Activated CD4-positive, alpha-beta T cell treated with anti-CD3 and anti-CD28 coated beads for 36 hours (primary cell): ENCODE data around the gene FBXO8. TPM values are rescaled to one million over a fixed set of nuclear protein-coding genes. Genes with fewer than 3 reads are reported as not detected.

Experiments used
- ATAC-seq: fragments of 200-7000 bp; cut with Tn5 transposase; one replicate; pipeline ENCODE4 v1.10.0; 2021; ENCODE audit warnings: mild to moderate bottlenecking, moderate library complexity
- CTCF ChIA-PET: fragments of 350-600 bp; sonication (Branson Sonifier 250); formaldehyde crosslinking; loops from one replicate; lab custom pipeline; 2021; ENCODE audit warnings: antibody characterized with exemption; lab: Charles Lee
- POLR2A ChIA-PET: fragments of 350-600 bp; sonication (Branson Sonifier 250); formaldehyde crosslinking; loops from one replicate; lab custom pipeline; 2021; ENCODE audit warnings: antibody characterized with exemption, inconsistent platforms; lab: Charles Lee
- DNase-seq: peaks from one replicate; pipeline ENCODE4 v3.0.0-alpha.2; 2020
- H3K27ac Mint-ChIP-seq: one replicate; pipeline ENCODE4 v1.8.0; 2021; ENCODE audit warnings: mixed read lengths
- H3K27me3 Mint-ChIP-seq: one replicate; pipeline ENCODE4 v1.8.0; 2021; ENCODE audit warnings: mixed read lengths
- H3K36me3 Mint-ChIP-seq: one replicate; pipeline ENCODE4 v1.8.0; 2021; ENCODE audit warnings: low read depth, mixed read lengths
- H3K4me1 Mint-ChIP-seq: one replicate; pipeline ENCODE4 v1.8.0; 2021; ENCODE audit warnings: mixed read lengths
- H3K4me3 Mint-ChIP-seq: one replicate; pipeline ENCODE4 v1.8.0; 2021; ENCODE audit warnings: mild to moderate bottlenecking, moderate library complexity, mixed read lengths
- H3K9me3 Mint-ChIP-seq: one replicate; pipeline ENCODE4 v1.8.0; 2021; ENCODE audit warnings: low read depth, mixed read lengths
- intact Hi-C, 2 experiments: fragments of 100-400 bp; cut with DNase I in 1 of 2; cut with micrococcal nuclease in 1 of 2; formaldehyde crosslinking; loops; one replicate each; pipeline versions ENCODE4 v1.14.2 to v1.15.1; 2022 to 2024; cut with DNase I, micrococcal nuclease
- total RNA-seq, 2 experiments: library from RNA; stranded (reverse); gene quantifications; one replicate each; pipeline ENCODE4 v1.2.3, GENCODE V29; 2021

FBXO8 gene
- total RNA-seq, 2 experiments from 2014 or later, result 17.7 to 18.9 TPM

- ATAC-seq (no peak), DNase-seq (no peak)
- H3K9me3 Mint-ChIP-seq, result no peaks in the 10 kb centered on the region
- CTCF ChIA-PET, result interaction anchor here (0.6 to 1.0 kb wide), 2 partner anchors 15 to 74 kb away, joined by 3 read pairs; no protein-coding TSS in a partner anchor
- POLR2A ChIA-PET, result no interaction called here
- no peak overlapping the region for H3K27ac Mint-ChIP-seq
- H3K27me3 Mint-ChIP-seq, result peaks cover 72% of the 10 kb centered on the region
- H3K36me3 Mint-ChIP-seq, result no peaks in the 10 kb centered on the region
- H3K4me3 Mint-ChIP-seq, result no peak overlapping the region
- intact Hi-C loops, result loop anchor here in 1 of 2 experiments (10.0 kb wide), 1 partner anchor 308 kb away; the partner anchor contains the start of gene HPGD
- H3K4me1 Mint-ChIP-seq, result peaks cover 42% of the 10 kb centered on the region
Observed at GRCh38 chr4:174216799-174217272, 66.6 kb downstream of the FBXO8 start.

- POLR2A ChIA-PET, result no interaction called here
- no peak overlapping the region for H3K4me3 Mint-ChIP-seq
Observed at GRCh38 chr4:174215961-174216680, 67.3 kb downstream of the FBXO8 start.

GRCh38 chr4:174215057-174215456, 68.4 kb downstream of the FBXO8 start:
- H3K27me3 Mint-ChIP-seq, result peaks cover 80% of the 10 kb centered on the region
- H3K9me3 Mint-ChIP-seq, result no peaks in the 10 kb centered on the region
- no peaks in the 10 kb centered on the region for H3K36me3 Mint-ChIP-seq
- DNase-seq, result no peak
- ChIA-PET CTCF (interaction anchor here (0.7 kb wide), 1 partner anchor 69 kb away, joined by 3 read pairs; no protein-coding TSS in a partner anchor), POLR2A (no interaction called here)
- peaks cover 48% of the 10 kb centered on the region for H3K4me1 Mint-ChIP-seq
- intact Hi-C loops, result loop anchor here in 1 of 2 experiments (2.0 to 10.0 kb wide), 2 partner anchors 310 to 692 kb away; partner anchors contain the start of gene HPGD
- H3K4me3 Mint-ChIP-seq, result no peak overlapping the region
- no peak overlapping the region for H3K27ac Mint-ChIP-seq
- ATAC-seq, result no peak

More at GRCh38 chr4:174215961-174216680, 67.3 kb downstream of the FBXO8 start:
- Mint-ChIP-seq H3K27ac (no peak overlapping the region), H3K9me3 (no peaks in the 10 kb centered on the region), H3K27me3 (peaks cover 74% of the 10 kb centered on the region), H3K4me1 (peaks cover 48% of the 10 kb centered on the region), H3K36me3 (no peaks in the 10 kb centered on the region)
- intact Hi-C loops, result loop anchor here in 1 of 2 experiments (2.0 to 10.0 kb wide), 2 partner anchors 309 to 693 kb away; partner anchors contain the start of gene HPGD
- DNase-seq (no peak), ATAC-seq (no peak)
- CTCF ChIA-PET, result no interaction called here

- DNase-seq (peak; percentile 56), ATAC-seq (peak; percentile 71)
- H3K9me3 Mint-ChIP-seq, result no peaks in the 10 kb centered on the region
- H3K4me1 Mint-ChIP-seq, result peaks cover 48% of the 10 kb centered on the region
- no peak overlapping the region for H3K27ac Mint-ChIP-seq
- intact Hi-C loops, result loop anchor here (2.0 to 10.0 kb wide), 3 partner anchors 311 to 692 kb away; partner anchors contain the start of gene HPGD (in 1 of the 2)
- peaks cover 83% of the 10 kb centered on the region for H3K27me3 Mint-ChIP-seq
- H3K36me3 Mint-ChIP-seq, result no peaks in the 10 kb centered on the region
- ChIA-PET CTCF (interaction anchor here (0.6 to 1.0 kb wide), 3 partner anchors 19 to 187 kb away, joined by 3 read pairs; no protein-coding TSS in a partner anchor), POLR2A (no interaction called here)
- H3K4me3 Mint-ChIP-seq, result peak overlapping the region; percentile 55
Observed at GRCh38 chr4:174214101-174214878, 69.2 kb downstream of the FBXO8 start.

- intact Hi-C loops, result loop anchor here (2.0 to 10.0 kb wide), 3 partner anchors 311 to 691 kb away; partner anchors contain the start of gene HPGD (in 1 of the 2)
- no peak for ATAC-seq
- H3K27me3 Mint-ChIP-seq, result peaks cover 81% of the 10 kb centered on the region
- H3K9me3 Mint-ChIP-seq, result no peaks in the 10 kb centered on the region
- H3K36me3 Mint-ChIP-seq, result no peaks in the 10 kb centered on the region
- DNase-seq, result no peak
- no peak overlapping the region for H3K27ac Mint-ChIP-seq
- peak overlapping the region; percentile 55 for H3K4me3 Mint-ChIP-seq
- ChIA-PET CTCF (interaction anchor here (0.6 to 1.0 kb wide), 2 partner anchors 20 to 187 kb away, joined by 3 read pairs; no protein-coding TSS in a partner anchor), POLR2A (no interaction called here)
- H3K4me1 Mint-ChIP-seq, result peaks cover 48% of the 10 kb centered on the region
Observed at GRCh38 chr4:174213731-174214100, 69.8 kb downstream of the FBXO8 start.

GRCh38 chr4:174212061-174212460, 71.4 kb downstream of the FBXO8 start:
- H3K27me3 Mint-ChIP-seq, result peaks cover 71% of the 10 kb centered on the region
- DNase-seq (no peak), ATAC-seq (no peak)
- no peaks in the 10 kb centered on the region for H3K9me3 Mint-ChIP-seq
- ChIA-PET CTCF (interaction anchor here (1.1 kb wide), 1 partner anchor 8 kb away, joined by 4 read pairs; no protein-coding TSS in a partner anchor), POLR2A (no interaction called here)
- intact Hi-C loops, result loop anchor here (5.0 to 10.0 kb wide), 2 partner anchors 313 to 690 kb away; partner anchors contain the start of gene HPGD (in 1 of the 2)
- H3K4me3 Mint-ChIP-seq, result peak overlapping the region; percentile 5
- H3K4me1 Mint-ChIP-seq, result peaks cover 37% of the 10 kb centered on the region
- no peak overlapping the region for H3K27ac Mint-ChIP-seq
- no peaks in the 10 kb centered on the region for H3K36me3 Mint-ChIP-seq

GRCh38 chr4:174211622-174212044, 71.8 kb downstream of the FBXO8 start:
- ChIA-PET POLR2A (no interaction called here), CTCF (interaction anchor here (1.1 kb wide), 1 partner anchor 8 kb away, joined by 4 read pairs; no protein-coding TSS in a partner anchor)
- Mint-ChIP-seq H3K4me1 (peaks cover 34% of the 10 kb centered on the region), H3K27ac (no peak overlapping the region), H3K27me3 (peaks cover 67% of the 10 kb centered on the region), H3K9me3 (no peaks in the 10 kb centered on the region), H3K4me3 (peak overlapping the region; percentile 5), H3K36me3 (no peaks in the 10 kb centered on the region)
- DNase-seq (no peak), ATAC-seq (no peak)
- intact Hi-C loops, result loop anchor here (5.0 to 10.0 kb wide), 2 partner anchors 313 to 689 kb away; partner anchors contain the start of gene HPGD (in 1 of the 2)

- POLR2A ChIA-PET, result no interaction called here
- no peak overlapping the region for H3K4me3 Mint-ChIP-seq
- intact Hi-C loops, result loop anchor here (5.0 to 10.0 kb wide), 2 partner anchors 314 to 689 kb away; partner anchors contain the start of gene HPGD (in 1 of the 2)
Observed at GRCh38 chr4:174210952-174211490, 72.4 kb downstream of the FBXO8 start.

GRCh38 chr4:174210354-174210753, 73.1 kb downstream of the FBXO8 start:
- no peak overlapping the region for H3K4me3 Mint-ChIP-seq
- H3K27ac Mint-ChIP-seq, result no peak overlapping the region
- H3K27me3 Mint-ChIP-seq, result peaks cover 64% of the 10 kb centered on the region
- intact Hi-C loops, result loop anchor here (5.0 to 10.0 kb wide), 2 partner anchors 314 to 688 kb away; partner anchors contain the start of gene HPGD (in 1 of the 2)
- no peaks in the 10 kb centered on the region for H3K9me3 Mint-ChIP-seq
- peaks cover 26% of the 10 kb centered on the region for H3K4me1 Mint-ChIP-seq
- POLR2A ChIA-PET, result no interaction called here
- CTCF ChIA-PET, result interaction anchor here (1.0 kb wide), 1 partner anchor 9 kb away, joined by 5 read pairs; no protein-coding TSS in a partner anchor
- ATAC-seq, result no peak
- H3K36me3 Mint-ChIP-seq, result no peaks in the 10 kb centered on the region
- no peak for DNase-seq

More at GRCh38 chr4:174210952-174211490, 72.4 kb downstream of the FBXO8 start:
- Mint-ChIP-seq H3K36me3 (no peaks in the 10 kb centered on the region), H3K4me1 (peaks cover 28% of the 10 kb centered on the region), H3K27me3 (peaks cover 65% of the 10 kb centered on the region), H3K27ac (no peak overlapping the region), H3K9me3 (no peaks in the 10 kb centered on the region)
- DNase-seq (no peak), ATAC-seq (no peak)
- CTCF ChIA-PET, result interaction anchor here (1.0 to 1.1 kb wide), 2 partner anchors 9 kb away, joined by 4 to 5 read pairs; no protein-coding TSS in a partner anchor

- intact Hi-C loops, result no loop called here
- CTCF ChIA-PET, result no interaction called here
- Mint-ChIP-seq H3K36me3 (no peaks in the 10 kb centered on the region), H3K4me1 (peaks cover 20% of the 10 kb centered on the region), H3K27ac (no peak overlapping the region), H3K27me3 (peaks cover 62% of the 10 kb centered on the region), H3K9me3 (no peaks in the 10 kb centered on the region), H3K4me3 (no peak overlapping the region)
- DNase-seq, result no peak
- POLR2A ChIA-PET, result no interaction called here
- no peak for ATAC-seq
Observed at GRCh38 chr4:174209341-174209740, 74.1 kb downstream of the FBXO8 start.
